RWPE2 (cell line): ENCODE results near the gene GLRX3.

ENCODE experiments used
- ATAC-seq: fragments of 200-7000 bp; cut with Tn5 transposase; 3 replicates; pipeline ENCODE4 v1.9.1; 2021; ENCODE audit warnings: low read depth
- DNase-seq: peaks from one replicate; pipeline ENCODE4 v3.0.0-alpha.2; 2020; ENCODE audit warnings: low spot score
- H3K27ac ChIP-seq: fragments of 450-650 bp; 2 replicates; pipeline ENCODE4 v1.5.1; 2017; ENCODE audit warnings: mild to moderate bottlenecking; ENCODE audit not compliant: poor library complexity, severe bottlenecking
- H3K27me3 ChIP-seq: fragments of 250-450 bp; sonication (Bioruptor Pico); 2 replicates; pipeline ENCODE4 v1.5.1; 2021; ENCODE audit warnings: mild to moderate bottlenecking, moderate library complexity; ENCODE audit not compliant: insufficient read depth, poor library complexity, severe bottlenecking
- H3K36me3 ChIP-seq: fragments of 250-450 bp; sonication (Bioruptor Pico); 2 replicates; pipeline ENCODE4 v1.5.1; 2020; ENCODE audit warnings: low read depth, mild to moderate bottlenecking, moderate library complexity
- H3K4me1 ChIP-seq: fragments of 250-450 bp; sonication (Bioruptor Pico); 2 replicates; pipeline ENCODE4 v1.5.1; 2021; ENCODE audit warnings: mild to moderate bottlenecking, moderate library complexity; ENCODE audit not compliant: insufficient read depth, poor library complexity, severe bottlenecking
- H3K4me3 ChIP-seq: fragments of 250-450 bp; sonication (Bioruptor Pico); 2 replicates; pipeline ENCODE4 v1.5.1; 2021; ENCODE audit warnings: mild to moderate bottlenecking, moderate library complexity; ENCODE audit not compliant: severe bottlenecking
- H3K9me3 ChIP-seq: fragments of 250-450 bp; sonication (Bioruptor Pico); 2 replicates; pipeline ENCODE4 v1.5.1; 2021; ENCODE audit warnings: mild to moderate bottlenecking, moderate library complexity; ENCODE audit not compliant: severe bottlenecking
- CTCF ChIP-seq: fragments of 450-650 bp; IDR thresholded peaks from one replicate; pipeline ENCODE4 v1.5.1; 2017; ENCODE audit warnings: mild to moderate bottlenecking, moderate library complexity; ENCODE audit not compliant: poor library complexity, severe bottlenecking

GLRX3 gene

GRCh38 chr10:130213286-130214080 is 77.3 kb downstream of the GLRX3 start:
- Histone ChIP-seq H3K4me3 (no peak overlapping the region), H3K27ac (no peak overlapping the region), H3K36me3 (no peaks in the 10 kb centered on the region), H3K27me3 (no peaks in the 10 kb centered on the region), H3K9me3 (no peaks in the 10 kb centered on the region), H3K4me1 (no peaks in the 10 kb centered on the region)
- DNase-seq (no peak), ATAC-seq (no peak)
- TF ChIP-seq CTCF: no peak

- H3K27me3 ChIP-seq: no peaks in the 10 kb centered on the region
- no peak for TF ChIP-seq CTCF
Measured at GRCh38 chr10:130214431-130214830, 78.2 kb downstream of the GLRX3 start.

GRCh38 chr10:130215151-130215930 is 79.2 kb downstream of the GLRX3 start:
- no peak overlapping the region for H3K4me3 ChIP-seq
- peak; percentile 24 for DNase-seq
- H3K4me1 ChIP-seq: no peaks in the 10 kb centered on the region
- no peak for ATAC-seq
- H3K27ac ChIP-seq: no peak overlapping the region
- TF ChIP-seq CTCF: no peak
- no peaks in the 10 kb centered on the region for H3K27me3 ChIP-seq
- no peaks in the 10 kb centered on the region for H3K9me3 ChIP-seq
- no peaks in the 10 kb centered on the region for H3K36me3 ChIP-seq

More at GRCh38 chr10:130214431-130214830, 78.2 kb downstream of the GLRX3 start:
- Histone ChIP-seq H3K4me3 (no peak overlapping the region), H3K4me1 (no peaks in the 10 kb centered on the region), H3K27ac (no peak overlapping the region), H3K9me3 (no peaks in the 10 kb centered on the region), H3K36me3 (no peaks in the 10 kb centered on the region)
- no peak for ATAC-seq
- peak; percentile 13 for DNase-seq

GRCh38 chr10:130215931-130216231 is 79.7 kb downstream of the GLRX3 start:
- H3K27me3 ChIP-seq: no peaks in the 10 kb centered on the region
- no peaks in the 10 kb centered on the region for H3K4me1 ChIP-seq
- ATAC-seq: no peak
- H3K9me3 ChIP-seq: no peaks in the 10 kb centered on the region
- TF ChIP-seq CTCF: no peak
- H3K36me3 ChIP-seq: no peaks in the 10 kb centered on the region
- H3K4me3 ChIP-seq: no peak overlapping the region
- DNase-seq: peak; percentile 9
- H3K27ac ChIP-seq: no peak overlapping the region
